Sigmoid colon (tissue), 7 donors: Measurements from ENCODE around the gene CNGB1. TPM values are rescaled to one million over a fixed set of nuclear protein-coding genes. Genes with fewer than 3 reads are reported as not detected.
"Not testable (repeated sequence)": the region's sequence is repeated elsewhere in the genome, so short reads cannot be mapped to it uniquely, and the experiment has no call there.

Source experiments
- DNase-seq: peaks from one replicate; pipeline ENCODE4 v3.0.0-alpha.2; 2019
- H3K27ac ChIP-seq, 4 donors: fragments of 200-600 bp; sonication (generic); one replicate each; pipeline ENCODE4 v1.5.1; 2016 to 2019; ENCODE audit warnings: mild to moderate bottlenecking in 1 of 4
- H3K27me3 ChIP-seq, 3 donors: fragments of 200-600 bp; sonication (generic); one replicate each; pipeline ENCODE4 v1.5.1; 2019; ENCODE audit warnings: mild to moderate bottlenecking in 1 of 3
- H3K36me3 ChIP-seq, 4 donors: fragments of 200-600 bp; sonication (generic); one replicate each; pipeline ENCODE4 v1.5.1; 2016 to 2019
- H3K4me1 ChIP-seq, 4 donors: fragments of 200-600 bp; sonication (generic); one replicate each; pipeline ENCODE4 v1.5.1; 2017 to 2019
- H3K4me3 ChIP-seq, 4 donors: fragments of 200-600 bp; sonication (generic); one replicate each; pipeline ENCODE4 v1.5.1; 2017 to 2019; ENCODE audit warnings: mild to moderate bottlenecking in 2 of 4, moderate library complexity in 1 of 4
- H3K9me3 ChIP-seq, 4 donors: fragments of 200-600 bp in 3 of 4; sonication (generic) in 3 of 4; one replicate each; pipeline versions ENCODE4 v1.5.1 to v1.6.1; 2013 to 2019
- EP300 ChIP-seq, 4 donors: sonication (generic); formaldehyde crosslinking; IDR thresholded peaks; one replicate each; pipeline ENCODE4 v1.6.1; 2017; ENCODE audit warnings: antibody characterized with exemption in 4 of 4
- POLR2A ChIP-seq, 2 donors: fragments of 450-650 bp; IDR thresholded peaks; one replicate each; pipeline ENCODE4 v1.6.1; 2016; ENCODE audit warnings: antibody characterized with exemption in 2 of 2, mild to moderate bottlenecking in 2 of 2, moderate library complexity in 2 of 2
- POLR2AphosphoS5 ChIP-seq, 4 donors: sonication (generic); formaldehyde crosslinking; IDR thresholded peaks; one replicate each; pipeline ENCODE4 v1.6.1; 2017; ENCODE audit warnings: antibody characterized with exemption in 4 of 4
- WGBS, 2 donors: extraction: QIAGEN DNeasy Blood & Tissue Kit; methylation state at CpG; one replicate each; pipeline ENCODE4 v1.1.7; 2013; 5-methylcytosine and 5-hydroxymethylcytosine counted together
- intact Hi-C: fragments of 100-400 bp; cut with DNase I; formaldehyde crosslinking; loops from one replicate; pipeline ENCODE4 v1.15.1; 2023
- polyA plus RNA-seq, 3 donors: library from polyadenylated mRNA; stranded (reverse); fragments of 200-250 nt; gene quantifications; one replicate each; pipeline ENCODE4 v1.2.3, GENCODE V29; 2013
- total RNA-seq, 4 donors: library from RNA; depleted of rRNA; stranded (reverse); fragments of >200 nt; gene quantifications; one replicate each; pipeline ENCODE4 v1.1.0, GENCODE V29; 2016
- TF ChIP-seq, protein P1 (sequence below), 4 experiments: fragments of 450-650 bp in 3 of 4; fragments of 200-600 bp in 1 of 4; IDR thresholded peaks; one replicate each; pipeline ENCODE4 v1.5.1; 2016 to 2019; ENCODE audit warnings: antibody characterized with exemption in 4 of 4, mild to moderate bottlenecking in 3 of 4, moderate library complexity in 2 of 4
- donor health status: healthy with polysubstance abuse.
- donor health status: Bipolar disorder and iron deficiency.
- donor health status: healthy.

Gene CNGB1
- total and polyA plus RNA-seq, 7 donors: 0.70 to 13.0 (median 1.4) TPM; not detected in 3

DNA sequence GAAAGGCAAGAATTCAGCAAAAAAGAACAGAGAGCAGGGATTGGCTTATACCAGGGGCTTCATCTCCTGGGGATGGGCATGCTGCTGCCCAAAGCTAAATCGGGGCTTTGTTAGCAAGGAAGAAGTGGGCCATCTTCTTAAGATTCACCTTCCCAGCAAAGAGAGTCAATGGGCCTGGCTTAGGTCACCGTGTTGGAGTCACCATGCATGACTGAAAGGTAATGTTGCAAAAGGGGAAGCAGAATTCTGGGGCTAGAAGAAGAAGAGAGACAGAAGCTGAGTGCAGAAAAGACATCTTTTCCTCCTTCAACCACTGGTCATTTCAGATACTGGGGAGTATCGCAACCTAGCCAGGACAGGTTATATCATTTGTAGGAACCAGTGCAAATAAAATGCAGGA, 92.3 kb downstream of the CNGB1 start:
- H3K4me1 ChIP-seq: no peaks in the 10 kb centered on the region
- no peak for DNase-seq
- H3K9me3 ChIP-seq: no peaks in the 10 kb centered on the region
- TF ChIP-seq EP300 (IDR thresholded peaks at IDR 0.05) (no peak), POLR2AphosphoS5 (IDR thresholded peaks at IDR 0.05) (no peak), POLR2A (IDR thresholded peaks at IDR 0.05) (no peak)
- TF ChIP-seq, protein P1, sequence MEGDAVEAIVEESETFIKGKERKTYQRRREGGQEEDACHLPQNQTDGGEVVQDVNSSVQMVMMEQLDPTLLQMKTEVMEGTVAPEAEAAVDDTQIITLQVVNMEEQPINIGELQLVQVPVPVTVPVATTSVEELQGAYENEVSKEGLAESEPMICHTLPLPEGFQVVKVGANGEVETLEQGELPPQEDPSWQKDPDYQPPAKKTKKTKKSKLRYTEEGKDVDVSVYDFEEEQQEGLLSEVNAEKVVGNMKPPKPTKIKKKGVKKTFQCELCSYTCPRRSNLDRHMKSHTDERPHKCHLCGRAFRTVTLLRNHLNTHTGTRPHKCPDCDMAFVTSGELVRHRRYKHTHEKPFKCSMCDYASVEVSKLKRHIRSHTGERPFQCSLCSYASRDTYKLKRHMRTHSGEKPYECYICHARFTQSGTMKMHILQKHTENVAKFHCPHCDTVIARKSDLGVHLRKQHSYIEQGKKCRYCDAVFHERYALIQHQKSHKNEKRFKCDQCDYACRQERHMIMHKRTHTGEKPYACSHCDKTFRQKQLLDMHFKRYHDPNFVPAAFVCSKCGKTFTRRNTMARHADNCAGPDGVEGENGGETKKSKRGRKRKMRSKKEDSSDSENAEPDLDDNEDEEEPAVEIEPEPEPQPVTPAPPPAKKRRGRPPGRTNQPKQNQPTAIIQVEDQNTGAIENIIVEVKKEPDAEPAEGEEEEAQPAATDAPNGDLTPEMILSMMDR (IDR thresholded peaks at IDR 0.05): no peak
- H3K27me3 ChIP-seq: peaks cover 0 to 42% (median 13%) of the 10 kb centered on the region in 3 donors
- H3K4me3 ChIP-seq: no peak overlapping the region
- H3K27ac ChIP-seq: no peak overlapping the region
- intact Hi-C loops: no loop called here
- H3K36me3 ChIP-seq: no peaks in the 10 kb centered on the region
- 69 to 75% methylated on average over 3 of the region's 3 CpGs for WGBS, 2 donors

DNA sequence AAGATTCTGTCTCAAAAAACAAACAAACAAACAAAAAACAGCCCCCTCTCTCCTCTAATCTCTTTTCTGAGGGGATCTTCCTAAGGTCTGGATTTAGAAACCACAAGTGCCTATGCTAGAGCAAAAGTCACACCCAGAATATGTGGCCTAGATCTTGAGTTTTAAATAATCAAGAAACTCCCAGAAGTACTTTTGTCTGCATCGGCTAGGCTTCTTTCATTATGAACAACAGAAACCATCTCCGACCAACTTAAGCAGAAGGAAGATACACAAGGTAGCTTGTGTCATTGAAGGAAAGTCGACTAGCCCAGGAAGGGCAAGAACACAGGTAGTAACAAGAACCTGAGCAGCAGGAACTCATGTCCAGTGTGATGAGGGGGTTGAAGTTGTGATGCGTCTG, 94.7 kb downstream of the CNGB1 start:
- no peak for DNase-seq
- Histone ChIP-seq H3K36me3 (no peaks in the 10 kb centered on the region), H3K9me3 (no peaks in the 10 kb centered on the region), H3K27ac (no peak overlapping the region), H3K4me3 (no peak overlapping the region), H3K27me3 (peaks cover 0 to 35% (median 7%) of the 10 kb centered on the region in 3 donors), H3K4me1 (no peaks in the 10 kb centered on the region)
- 74 to 77% methylated on average over 4 of the region's 4 CpGs for WGBS, 2 donors
- intact Hi-C loops: no loop called here
- TF ChIP-seq POLR2A (IDR thresholded peaks at IDR 0.05) (no peak), EP300 (IDR thresholded peaks at IDR 0.05) (no peak), POLR2AphosphoS5 (IDR thresholded peaks at IDR 0.05) (no peak)
- TF ChIP-seq, protein P1 (IDR thresholded peaks at IDR 0.05): no peak

DNA sequence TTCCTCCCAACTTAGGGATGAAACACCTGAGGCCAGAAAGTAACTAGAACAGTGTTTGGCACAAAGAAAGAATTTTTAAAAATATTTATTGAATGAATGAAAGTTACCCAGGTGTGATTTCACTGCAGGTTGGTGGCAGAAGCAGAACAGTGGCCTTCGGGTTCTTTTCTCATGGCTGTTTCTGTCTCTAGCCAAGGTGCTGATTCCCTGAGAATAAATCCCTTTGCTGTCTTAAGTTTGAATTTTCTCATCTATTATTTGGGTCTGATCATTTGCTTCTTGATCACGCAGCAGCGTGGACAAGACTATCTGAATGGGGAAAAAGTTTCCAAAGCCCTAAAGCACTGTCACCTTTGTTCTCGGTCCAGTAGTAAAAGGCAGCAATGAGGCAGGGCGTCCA, 95.6 kb downstream of the CNGB1 start:
- peaks cover 0 to 29% (median 7%) of the 10 kb centered on the region in 3 donors for H3K27me3 ChIP-seq
- no peaks in the 10 kb centered on the region for H3K4me1 ChIP-seq
- intact Hi-C loops: no loop called here
- no peak for TF ChIP-seq EP300 (IDR thresholded peaks at IDR 0.05)
- TF ChIP-seq POLR2A (IDR thresholded peaks at IDR 0.05): no peak
- no peak for TF ChIP-seq POLR2AphosphoS5 (IDR thresholded peaks at IDR 0.05)
- TF ChIP-seq, protein P1 (IDR thresholded peaks at IDR 0.05): no peak
- no peaks in the 10 kb centered on the region for H3K9me3 ChIP-seq
- WGBS, 2 donors: 69 to 76% methylated on average over 5 of the region's 5 CpGs
- no peak for DNase-seq
- H3K36me3 ChIP-seq: no peaks in the 10 kb centered on the region
- H3K4me3 ChIP-seq: no peak overlapping the region
- H3K27ac ChIP-seq: no peak overlapping the region

DNA sequence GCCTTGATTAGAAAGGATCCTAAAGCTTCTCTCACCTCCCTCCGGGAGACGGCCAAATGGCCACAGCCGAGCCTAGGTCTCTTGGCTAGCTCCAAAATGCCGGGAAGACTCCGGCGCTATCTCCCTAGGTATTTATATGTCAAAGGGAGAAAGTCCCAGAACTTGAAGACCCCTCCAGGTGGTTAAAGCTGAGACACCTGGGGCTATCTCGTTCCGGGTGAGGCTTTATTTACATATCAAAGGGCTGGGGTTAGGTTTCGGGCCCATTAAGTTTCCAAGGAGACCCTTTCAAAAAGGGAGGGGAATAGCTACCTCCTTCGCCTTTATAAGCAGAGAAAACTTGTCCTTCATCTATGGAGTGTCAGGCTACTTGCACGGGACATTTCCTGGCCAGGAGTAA, 97.7 kb downstream of the CNGB1 start:
- no peaks in the 10 kb centered on the region for H3K9me3 ChIP-seq
- H3K27me3 ChIP-seq: peaks cover 0 to 29% (median 7%) of the 10 kb centered on the region in 3 donors
- H3K4me1 ChIP-seq: no peaks in the 10 kb centered on the region
- TF ChIP-seq, protein P1 (IDR thresholded peaks at IDR 0.05): no peak
- TF ChIP-seq POLR2AphosphoS5 (IDR thresholded peaks at IDR 0.05): no peak
- TF ChIP-seq EP300 (IDR thresholded peaks at IDR 0.05): no peak
- no peak for TF ChIP-seq POLR2A (IDR thresholded peaks at IDR 0.05)
- no peak overlapping the region for H3K4me3 ChIP-seq
- H3K36me3 ChIP-seq: no peaks in the 10 kb centered on the region
- DNase-seq: no peak
- 17 to 28% methylated on average over 11 of the region's 11 CpGs for WGBS, 2 donors
- no peak overlapping the region for H3K27ac ChIP-seq
- intact Hi-C loops: no loop called here

DNA sequence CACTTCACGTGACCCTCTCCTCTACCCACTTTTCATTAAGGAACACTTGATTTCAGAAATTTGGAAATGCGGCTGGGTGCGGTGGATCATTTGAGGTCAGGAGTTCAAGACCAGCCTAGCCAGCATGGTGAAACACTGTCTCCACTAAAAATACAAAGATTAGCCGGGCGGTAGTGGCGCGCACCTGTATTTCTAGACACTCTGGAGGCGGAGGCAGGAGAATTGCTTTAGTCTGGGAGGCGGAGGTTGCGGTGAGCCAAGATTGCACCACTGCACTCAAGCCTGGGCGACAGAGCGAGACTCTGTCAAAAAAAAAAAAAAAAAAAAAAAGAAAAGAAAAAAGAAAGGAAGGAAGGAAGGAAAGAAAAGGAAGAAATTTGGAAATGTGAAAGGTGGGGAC, 98.2 kb downstream of the CNGB1 start:
- H3K4me3 ChIP-seq, H3K27ac ChIP-seq, H3K4me1 ChIP-seq, intact Hi-C loops, DNase-seq, H3K36me3 ChIP-seq, H3K9me3 ChIP-seq: not testable (repeated sequence)
- WGBS, 2 donors: 80 to 90% methylated on average over 12 of the region's 12 CpGs
- peaks cover 0 to 29% (median 7%) of the 10 kb centered on the region in 3 donors for H3K27me3 ChIP-seq
